Stimulated activated CD8-positive, alpha-beta memory T cell treated with anti-CD3 and anti-CD28 coated beads, Interleukin-12 subunit alpha, Interleukin-12 subunit beta, amount 100 ng/mL, for 1 hour (primary cell): ENCODE measurements around the gene PTH2.
"Not testable (repeated sequence)": the region's sequence is repeated elsewhere in the genome, so short reads cannot be mapped to it uniquely, and the experiment has no call there.

Experiments used
- DNase-seq: peaks from one replicate; pipeline ENCODE4 v3.0.0-alpha.2; 2020; ENCODE audit warnings: low read depth

The PTH2 gene

DNA sequence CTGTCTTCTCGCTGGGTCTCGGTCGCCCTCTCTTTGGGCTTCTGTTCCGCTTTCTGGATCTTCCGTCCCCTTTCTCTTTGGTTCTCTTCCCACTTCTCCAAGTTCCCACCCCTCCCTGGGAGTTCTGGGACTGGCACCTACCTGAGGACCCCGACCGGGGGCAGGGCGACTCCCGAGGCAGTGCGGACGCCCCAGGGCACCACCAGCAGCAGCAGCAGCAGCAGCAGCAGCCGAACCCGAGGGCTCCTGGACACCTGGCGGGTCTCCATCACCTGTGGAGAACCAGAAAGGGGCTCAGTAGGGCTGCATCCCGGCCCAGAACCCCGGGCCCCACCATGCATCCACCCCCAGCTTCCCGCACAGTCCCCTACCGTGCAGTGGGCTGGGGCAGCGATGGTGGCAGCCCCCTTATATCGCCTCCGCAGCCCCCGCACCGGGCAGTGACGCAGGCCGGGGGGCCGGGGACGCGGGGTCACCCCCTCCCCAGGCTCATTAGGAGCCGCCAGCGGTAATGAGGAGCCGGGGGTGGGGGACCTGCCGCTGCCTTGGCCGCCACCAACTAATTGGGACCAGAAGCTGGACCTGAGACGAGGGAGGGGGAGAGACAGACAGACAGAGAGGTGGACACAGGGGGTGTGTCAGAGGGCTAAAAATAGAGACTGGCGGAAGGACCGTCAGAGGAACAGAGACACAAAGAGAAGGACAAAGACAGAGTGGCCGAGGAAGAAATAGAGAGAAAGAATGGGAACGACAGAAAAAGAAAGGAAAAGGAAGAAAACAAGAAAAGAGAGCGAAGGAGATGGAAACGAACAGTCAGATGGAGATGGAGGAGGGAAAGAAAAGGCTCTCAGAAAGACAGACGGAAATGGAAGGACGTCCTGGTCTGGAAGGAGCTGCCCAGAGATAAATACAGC is at the start of gene PTH2:
TSS of gene PTH2 (minus strand) at position 371 of the 914 bp plus-strand sequence. CDS start at position 269, 102 bp downstream.
- no peak for DNase-seq

DNA sequence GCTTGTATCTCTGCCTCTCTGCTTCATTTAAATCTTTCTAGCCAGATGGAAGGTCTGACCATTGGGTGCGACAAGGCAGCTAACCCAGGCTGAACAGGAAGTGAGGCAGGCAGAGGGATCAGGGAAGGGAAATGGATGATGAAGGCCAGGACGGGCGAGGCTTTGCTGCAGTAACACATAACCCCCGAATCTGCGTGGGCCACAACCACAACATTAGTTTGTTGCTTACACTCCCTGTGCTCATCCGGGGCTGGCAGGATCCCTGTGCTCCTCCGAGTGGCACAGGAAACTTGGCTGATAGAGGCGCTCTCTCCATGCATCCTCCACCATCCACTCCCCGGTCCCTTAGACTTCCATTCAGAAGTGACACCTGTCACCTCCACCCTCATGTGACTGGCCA is 49.7 kb upstream of the PTH2 start:
- no peak for DNase-seq

GRCh38 chr19:49470615-49470978 is 47.4 kb upstream of the PTH2 start:
- DNase-seq, result no peak

DNA sequence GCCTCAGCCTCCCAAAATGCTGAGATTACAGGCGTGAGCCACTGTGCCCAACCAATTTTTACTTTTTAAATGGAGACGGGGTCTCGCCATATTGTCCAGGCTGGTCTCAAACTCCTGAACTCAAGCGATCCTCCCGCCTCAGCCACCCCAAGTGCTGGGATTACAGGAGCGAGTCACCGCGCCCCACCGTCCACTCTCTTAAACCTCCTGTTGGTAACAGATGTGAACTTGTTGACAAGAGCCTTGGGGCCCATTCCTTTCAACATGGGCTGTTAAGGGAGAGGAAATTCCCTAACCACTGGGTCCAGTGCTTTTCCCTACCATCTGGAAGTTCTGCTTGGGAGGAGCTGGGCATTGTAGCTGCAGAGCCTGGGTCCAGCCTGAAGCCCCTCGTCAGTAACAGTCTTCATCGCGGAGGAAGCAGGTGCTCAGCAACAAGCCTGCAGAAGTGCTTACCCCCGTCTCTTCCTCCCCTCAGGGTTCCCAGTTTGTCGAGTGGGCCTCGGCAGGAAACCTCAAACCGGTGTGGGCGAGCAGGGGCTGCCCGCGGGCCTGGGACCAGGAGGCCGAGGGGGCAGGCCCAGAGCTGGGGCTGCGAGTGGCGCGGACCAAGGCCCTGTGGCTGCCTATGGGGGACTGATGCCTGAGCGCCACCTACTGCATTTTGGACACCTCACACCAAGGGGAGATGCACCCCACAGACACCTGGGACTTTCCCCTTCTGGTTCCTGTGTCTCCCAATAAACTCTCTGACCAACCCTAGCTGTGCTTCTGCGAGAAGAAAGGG is 46.8 kb upstream of the PTH2 start:
- DNase-seq, result peak; percentile 55

GRCh38 chr19:49468746-49469447 is 45.7 kb upstream of the PTH2 start:
- DNase-seq, result peak; percentile 80

GRCh38 chr19:49468199-49468598 is 45.0 kb upstream of the PTH2 start:
- no peak for DNase-seq

DNA sequence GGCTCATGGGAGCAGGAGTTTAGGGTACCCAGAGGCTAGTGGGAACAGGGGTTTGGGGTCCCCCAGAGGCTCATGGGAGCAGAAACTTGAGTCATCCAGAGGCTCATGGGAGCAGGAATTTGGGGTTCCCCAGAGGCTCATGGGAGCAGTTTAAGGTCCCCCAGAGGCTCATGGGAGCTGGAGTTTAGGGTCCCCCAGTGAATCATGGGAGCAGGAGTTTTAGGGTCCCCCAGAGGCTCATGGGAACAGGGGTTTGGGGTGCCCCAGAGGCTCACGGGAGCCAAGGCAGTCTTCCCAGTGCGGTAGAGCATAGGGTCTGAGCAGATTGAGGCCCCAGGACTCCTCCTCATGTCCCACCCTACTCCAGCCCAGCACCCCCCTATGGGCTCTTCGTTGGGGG is 42.1 kb upstream of the PTH2 start:
- DNase-seq, result no peak

DNA sequence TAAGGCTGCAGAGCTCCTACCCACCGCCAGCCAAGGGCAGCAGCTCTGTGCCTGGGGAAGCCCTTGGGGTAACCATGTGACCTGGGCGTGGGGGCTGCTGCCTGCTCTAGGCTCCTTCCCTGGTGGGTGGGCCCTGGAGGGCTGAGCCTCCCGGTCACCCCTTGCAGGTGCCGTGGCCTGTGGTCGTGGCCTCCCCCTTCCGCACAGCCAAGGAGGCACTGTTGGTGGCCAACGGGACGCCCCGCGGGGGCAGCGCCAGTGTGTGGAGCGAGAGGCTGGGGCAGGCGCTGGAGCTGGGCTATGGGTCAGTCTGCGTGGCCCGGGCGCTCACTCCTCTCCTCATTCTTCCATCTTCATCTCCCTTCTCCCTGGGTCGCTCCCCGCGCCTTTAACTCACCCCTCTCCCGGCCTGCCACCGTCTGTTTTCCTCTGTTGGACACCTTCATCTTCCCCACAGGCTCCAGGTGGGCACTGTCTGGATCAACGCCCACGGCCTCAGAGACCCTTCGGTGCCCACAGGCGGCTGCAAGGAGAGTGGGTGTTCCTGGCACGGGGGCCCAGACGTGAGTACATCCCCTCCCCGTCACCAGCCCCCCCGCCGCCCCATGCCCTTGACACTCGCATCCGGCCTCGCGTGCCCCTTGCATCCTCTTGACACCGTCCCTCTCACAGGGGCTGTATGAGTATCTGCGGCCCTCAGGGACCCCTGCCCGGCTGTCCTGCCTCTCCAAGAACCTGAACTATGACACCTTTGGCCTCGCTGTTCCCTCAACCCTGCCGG is 40.9 kb upstream of the PTH2 start:
- no peak for DNase-seq

DNA sequence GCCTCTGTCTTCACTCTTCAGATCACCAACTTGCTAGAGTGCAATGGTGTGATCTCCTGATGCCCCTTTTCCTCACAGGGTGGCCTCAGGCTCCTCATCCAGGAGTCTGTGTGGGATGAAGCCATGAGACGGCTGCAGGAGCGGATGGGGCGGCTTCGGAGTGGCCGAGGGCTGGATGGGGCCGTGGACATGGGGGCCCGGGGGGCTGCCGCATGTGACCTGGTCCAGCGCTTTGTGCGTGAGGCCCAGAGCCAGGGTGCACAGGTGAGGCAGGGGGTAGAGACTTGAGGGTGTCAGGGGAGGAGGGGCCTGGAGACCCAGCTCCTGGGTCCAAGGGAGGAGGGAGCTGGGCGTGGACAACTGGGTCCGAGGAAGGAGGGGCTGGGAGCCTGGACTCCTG is 39.3 kb upstream of the PTH2 start:
- DNase-seq, result no peak

DNA sequence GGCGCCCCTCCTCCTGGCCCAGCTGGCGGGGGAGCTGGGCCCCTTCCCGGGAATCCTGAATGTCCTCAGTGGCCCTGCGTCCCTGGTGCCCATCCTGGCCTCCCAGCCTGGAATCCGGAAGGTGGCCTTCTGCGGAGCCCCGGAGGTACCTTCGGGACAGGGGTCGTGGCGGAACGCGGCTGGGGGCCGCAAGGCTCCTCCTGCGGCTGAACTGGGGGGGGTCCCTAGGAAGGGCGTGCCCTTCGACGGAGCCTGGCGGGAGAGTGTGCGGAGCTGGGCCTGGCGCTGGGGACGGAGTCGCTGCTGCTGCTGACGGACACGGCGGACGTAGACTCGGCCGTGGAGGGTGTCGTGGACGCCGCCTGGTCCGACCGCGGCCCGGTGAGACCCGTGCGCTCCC is 38.4 kb upstream of the PTH2 start:
- DNase-seq, result no peak

- DNase-seq, result not testable (repeated sequence)
These were observed 37.9 kb upstream of the PTH2 start for GRCh38 chr19:49461130-49461529.

DNA sequence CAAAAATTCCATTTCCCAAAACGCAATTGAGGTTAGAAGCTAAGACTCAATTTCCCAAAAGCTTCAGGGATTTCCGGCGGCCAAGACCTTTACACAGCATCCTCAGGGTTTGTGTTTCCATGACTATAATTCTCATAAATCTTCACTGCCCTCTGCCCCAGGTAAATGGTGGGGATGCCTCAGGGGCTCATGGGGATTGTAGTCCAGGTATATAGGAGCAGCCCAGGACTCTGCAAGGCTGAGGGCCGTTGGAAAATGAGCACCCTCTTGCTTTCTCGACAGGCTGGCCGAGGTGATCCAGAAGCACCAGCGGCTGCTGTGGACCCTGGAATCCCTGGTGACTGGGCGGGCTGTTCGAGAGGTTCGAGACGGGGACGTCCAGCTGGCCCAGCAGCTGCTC is 36.1 kb upstream of the PTH2 start:
- no peak for DNase-seq

- DNase-seq, result no peak
These were observed 35.3 kb upstream of the PTH2 start for GRCh38 chr19:49458567-49458903.

DNA sequence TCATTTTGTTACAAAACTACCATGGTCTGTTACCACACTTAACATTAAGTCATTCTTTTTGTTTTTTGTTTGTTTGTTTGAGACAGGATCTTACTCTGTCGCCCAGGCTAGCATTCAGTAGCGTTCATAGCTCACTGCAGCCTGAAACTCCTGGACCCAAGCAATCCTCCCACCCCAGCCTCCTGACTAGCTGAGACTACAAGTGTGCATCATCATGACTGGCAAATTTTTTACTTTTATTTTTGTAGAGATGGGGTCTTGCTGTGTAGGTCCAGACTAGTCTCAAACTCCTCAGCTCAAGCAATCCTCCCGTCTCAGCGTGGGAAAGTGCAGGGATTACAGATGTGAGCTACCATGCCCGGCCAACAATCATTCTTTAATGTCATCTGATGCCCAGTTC is 33.1 kb upstream of the PTH2 start:
- DNase-seq, result no peak

DNA sequence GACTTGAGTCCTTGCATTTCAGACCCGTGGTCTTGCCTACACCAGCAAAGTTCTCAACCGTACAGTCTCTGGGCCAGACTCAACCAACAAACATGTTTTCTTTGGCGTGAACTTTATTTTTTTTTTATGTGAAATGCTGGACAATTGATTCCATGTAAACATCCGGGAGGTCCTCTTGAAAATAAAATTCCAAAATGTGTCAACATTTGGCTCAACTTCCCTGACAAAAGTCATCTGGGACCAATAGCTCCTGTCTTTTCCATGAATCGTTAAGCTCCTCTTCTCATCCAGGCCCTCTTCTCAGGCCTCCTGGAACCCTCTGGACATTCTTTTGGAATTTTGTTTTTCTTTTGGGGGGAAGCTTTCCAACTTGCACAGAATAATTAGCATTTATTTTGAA is 32.5 kb upstream of the PTH2 start:
- DNase-seq, result no peak

DNA sequence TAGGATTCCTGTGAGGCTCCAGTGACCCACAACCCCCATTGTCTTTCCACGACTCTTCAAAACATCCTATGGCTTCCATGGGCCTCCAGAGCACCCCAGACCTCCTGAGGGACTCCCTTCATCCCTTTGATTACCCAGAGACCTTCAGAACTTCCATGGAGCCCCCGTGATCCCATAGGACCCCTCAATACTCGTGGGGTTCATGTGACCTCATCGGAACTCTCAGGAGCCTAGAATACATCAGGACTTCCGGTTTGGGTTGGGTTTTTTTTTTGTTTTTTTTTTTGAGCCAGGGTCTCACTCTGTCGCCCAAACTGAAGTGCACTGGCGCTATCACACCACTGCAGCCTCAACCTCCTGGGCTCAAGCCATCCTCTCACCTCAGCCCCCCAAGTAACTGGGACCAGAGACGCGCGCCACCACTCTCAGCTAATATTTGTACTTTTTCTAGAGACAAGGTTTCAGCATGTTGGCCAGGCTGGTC is 30.6 kb upstream of the PTH2 start:
- no peak for DNase-seq

GRCh38 chr19:49453013-49453756 is 29.9 kb upstream of the PTH2 start, which contains the start of gene ALDH16A1:
ALDH16A1 (plus strand) TSS chr19:49453225; CDS start chr19:49453332, 107 bp downstream.
- DNase-seq, result peak; percentile 96

DNA sequence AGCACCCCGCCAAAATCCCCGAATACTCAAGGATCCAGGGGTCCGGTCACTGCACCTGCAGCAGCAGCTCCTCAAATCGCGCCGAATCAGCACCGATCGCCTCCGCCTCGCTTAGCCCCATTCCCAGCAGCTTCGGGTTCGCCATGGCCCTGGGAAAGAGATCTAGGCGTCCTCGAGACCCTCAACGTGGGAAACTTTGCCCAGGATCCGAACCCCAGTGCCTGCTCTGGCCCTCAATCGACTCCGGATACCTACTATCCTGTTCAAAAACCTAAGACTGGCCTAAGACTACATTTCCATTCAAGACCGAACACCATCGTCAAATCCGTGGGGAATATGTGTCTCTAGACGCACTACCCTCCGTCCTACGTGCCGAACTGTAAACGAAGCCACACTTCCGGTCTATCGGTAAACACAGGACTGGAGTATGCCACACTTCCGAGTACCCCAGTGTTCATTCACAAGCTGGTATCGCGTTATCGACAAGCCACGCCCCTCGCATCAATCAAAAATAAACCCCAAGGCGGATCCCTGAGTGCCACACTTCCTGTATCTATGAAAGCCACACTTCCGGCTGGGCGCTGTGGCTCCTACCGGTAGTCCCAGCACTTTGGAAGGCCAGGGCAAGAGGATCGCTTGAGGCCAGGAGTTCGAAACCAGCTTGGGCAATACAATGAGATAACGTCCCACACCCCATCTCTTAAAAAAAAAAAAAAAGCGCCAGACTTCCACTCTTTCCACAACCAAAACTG is 28.4 kb upstream of the PTH2 start, which contains the start of gene PIH1D1:
TSS of gene PIH1D1 (minus strand) at position 385 of the 752 bp plus-strand sequence. CDS start at position 145, 240 bp downstream.
- peak; percentile 91 for DNase-seq

- no peak for DNase-seq
These were observed 27.2 kb upstream of the PTH2 start for GRCh38 chr19:49450405-49450804.

DNA sequence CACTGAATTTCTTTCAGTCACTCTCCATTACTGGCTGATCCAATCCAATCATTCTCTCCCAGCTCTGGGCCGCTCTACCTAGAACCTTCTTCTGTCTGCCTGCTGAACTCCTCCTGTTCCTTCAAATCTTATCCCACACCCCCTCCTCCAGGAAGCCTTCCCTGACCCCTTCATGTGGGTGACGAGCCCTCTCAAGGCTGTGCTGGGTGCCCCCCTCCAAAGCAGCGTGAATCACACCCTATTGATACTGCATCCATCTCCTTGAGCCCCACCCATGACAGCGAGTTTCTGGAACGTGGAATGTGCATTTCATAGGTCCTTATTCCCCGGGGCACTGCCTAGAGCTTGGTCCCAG is 25.2 kb upstream of the PTH2 start:
- DNase-seq, result no peak
